HL-60/S4 treated with retinoic acid at 250 ng/mL for 4 days and 3 days (cell line): ENCODE results near the gene ASF1A.

Source experiments
- in situ Hi-C: fragments of 300-500 bp; cut with MboI; formaldehyde crosslinking; loops from 2 replicates; pipeline ENCODE4 v1.7.0; 2022; ENCODE audit warnings: low sequenced_read_pairs

Gene ASF1A

GRCh38 chr6:118881440-118882313 lies 12.3 kb upstream of the ASF1A start:
- in situ Hi-C loops: no loop called here

- in situ Hi-C loops: no loop called here
Measured at GRCh38 chr6:118882314-118882905, 11.5 kb upstream of the ASF1A start.

- in situ Hi-C loops: no loop called here
Measured at GRCh38 chr6:118886641-118887040, 7.3 kb upstream of the ASF1A start.

GRCh38 chr6:118889163-118889562 lies 4.8 kb upstream of the ASF1A start:
- in situ Hi-C loops: no loop called here

- in situ Hi-C loops: no loop called here
Measured at GRCh38 chr6:118890997-118891790, 2.8 kb upstream of the ASF1A start.

- in situ Hi-C loops: no loop called here
Measured at GRCh38 chr6:118892355-118892991, 1.5 kb upstream of the ASF1A start.

GRCh38 chr6:118893064-118893806 lies 717 bp upstream of the ASF1A start:
- in situ Hi-C loops: no loop called here

- in situ Hi-C loops: no loop called here
Measured at GRCh38 chr6:118894425-118895260, 691 bp downstream of the ASF1A start.

GRCh38 chr6:118895261-118895560 lies 1.3 kb downstream of the ASF1A start:
- in situ Hi-C loops: no loop called here

- in situ Hi-C loops: no loop called here
Measured at GRCh38 chr6:118895859-118896258, 1.9 kb downstream of the ASF1A start.

- in situ Hi-C loops: no loop called here
Measured at GRCh38 chr6:118896339-118897136, 2.6 kb downstream of the ASF1A start.

- in situ Hi-C loops: no loop called here
Measured at GRCh38 chr6:118897386-118897785, 3.4 kb downstream of the ASF1A start.

- in situ Hi-C loops: no loop called here
Measured at GRCh38 chr6:118899948-118900347, 6.0 kb downstream of the ASF1A start.

- in situ Hi-C loops: no loop called here
Measured at GRCh38 chr6:118902726-118903125, 8.8 kb downstream of the ASF1A start.

- in situ Hi-C loops: no loop called here
Measured at GRCh38 chr6:118903138-118903537, 9.2 kb downstream of the ASF1A start.

- in situ Hi-C loops: no loop called here
Measured at GRCh38 chr6:118903691-118904090, 9.7 kb downstream of the ASF1A start.

GRCh38 chr6:118905084-118905483 lies 11.1 kb downstream of the ASF1A start:
- in situ Hi-C loops: no loop called here

GRCh38 chr6:118905851-118906250 lies 11.9 kb downstream of the ASF1A start:
- in situ Hi-C loops: no loop called here

GRCh38 chr6:118908441-118908840 lies 14.5 kb downstream of the ASF1A start:
- in situ Hi-C loops: no loop called here
